Ascending aorta (tissue), 2 donors: ENCODE results near the gene KLHL25. TPM values are rescaled to one million over a fixed set of nuclear protein-coding genes. Genes with fewer than 3 reads are reported as not detected.

Experiments
- DNase-seq, 2 donors: peaks; one replicate each; pipeline ENCODE4 v3.0.0-alpha.2; 2019; ENCODE audit warnings: low spot score in 2 of 2
- H3K27ac ChIP-seq, 2 donors: fragments of 200-600 bp; sonication (generic); one replicate each; pipeline ENCODE4 v1.5.1; 2016 to 2017; ENCODE audit warnings: mild to moderate bottlenecking in 1 of 2
- H3K27me3 ChIP-seq: fragments of 200-600 bp; sonication (generic); one replicate; pipeline ENCODE4 v1.5.1; 2017
- H3K36me3 ChIP-seq, 2 donors: fragments of 200-600 bp; sonication (generic); one replicate each; pipeline ENCODE4 v1.5.1; 2016
- H3K4me1 ChIP-seq, 2 donors: fragments of 200-600 bp; sonication (generic); one replicate each; pipeline ENCODE4 v1.5.1; 2016 to 2017; ENCODE audit warnings: mild to moderate bottlenecking in 1 of 2
- H3K4me3 ChIP-seq, 2 donors: fragments of 200-600 bp; sonication (generic); one replicate each; pipeline ENCODE4 v1.5.1; 2016 to 2017; ENCODE audit warnings: mild to moderate bottlenecking in 1 of 2
- H3K9me3 ChIP-seq, 2 donors: fragments of 200-600 bp; sonication (generic); one replicate each; pipeline ENCODE4 v1.5.1; 2016
- CTCF ChIP-seq, 3 experiments: fragments of 200-600 bp in 2 of 3; fragments of 450-650 bp in 1 of 3; sonication (generic) in 2 of 3; IDR thresholded peaks; one replicate each; pipeline ENCODE4 v1.5.1; 2016 to 2019; ENCODE audit warnings: antibody characterized with exemption in 3 of 3, mild to moderate bottlenecking in 1 of 3, moderate library complexity in 1 of 3
- intact Hi-C: fragments of 100-400 bp; cut with DNase I; formaldehyde crosslinking; loops from one replicate; pipeline ENCODE4 v1.15.1; 2023
- total RNA-seq: library from RNA; depleted of rRNA; stranded (reverse); fragments of >200 nt; gene quantifications from one replicate; pipeline ENCODE4 v1.1.0, GENCODE V29; 2016

The KLHL25 gene
- total RNA-seq, result 12.6 TPM

- no peaks in the 10 kb centered on the region for H3K9me3 ChIP-seq
- H3K36me3 ChIP-seq, result no peaks in the 10 kb centered on the region
- H3K4me1 ChIP-seq, result peaks cover 0 to 11% of the 10 kb centered on the region in 2 donors
- intact Hi-C loops, result loop anchor here (2.0 to 5.0 kb wide), 2 partner anchors 32 to 64 kb away; no protein-coding TSS in a partner anchor
- H3K4me3 ChIP-seq, result peak within 1 kb of the TSS; percentile 75 to 77
- H3K27ac ChIP-seq, result peak within 1 kb of the TSS; percentile 90 to 91
- H3K27me3 ChIP-seq, result no peaks in the 10 kb centered on the region
- peak; percentile 82 to 97 for DNase-seq
- no peak for TF ChIP-seq CTCF (IDR thresholded peaks at IDR 0.05)
Observed at GRCh38 chr15:85794598-85795336, at the start of gene KLHL25. TSS of gene KLHL25 (minus strand) at chr15:85794925. CDS start at chr15:85769810, 25,115 bp downstream.

GRCh38 chr15:85840802-85841152 lies 46.1 kb upstream of the KLHL25 start:
- Histone ChIP-seq H3K9me3 (no peaks in the 10 kb centered on the region), H3K27ac (no peak overlapping the region), H3K36me3 (no peaks in the 10 kb centered on the region), H3K4me1 (peaks cover 0 to 3% of the 10 kb centered on the region in 2 donors), H3K4me3 (peak overlapping the region in 1 of 2 donors; percentile 54), H3K27me3 (no peaks in the 10 kb centered on the region)
- TF ChIP-seq CTCF (IDR thresholded peaks at IDR 0.05), result no peak
- DNase-seq, result no peak
- intact Hi-C loops, result loop anchor here (1.0 kb wide), 1 partner anchor 110 kb away; no protein-coding TSS in a partner anchor

GRCh38 chr15:85840079-85840801 lies 45.5 kb upstream of the KLHL25 start:
- no peaks in the 10 kb centered on the region for H3K9me3 ChIP-seq
- intact Hi-C loops, result loop anchor here (1.0 kb wide), 1 partner anchor 110 kb away; no protein-coding TSS in a partner anchor
- peak; percentile 36 to 89 for DNase-seq
- H3K4me1 ChIP-seq, result peaks cover 0 to 3% of the 10 kb centered on the region in 2 donors
- peak overlapping the region; percentile 23 to 54 for H3K4me3 ChIP-seq
- TF ChIP-seq CTCF (IDR thresholded peaks at IDR 0.05), result peak; percentile 86 to 96 (median 92)
- no peak overlapping the region for H3K27ac ChIP-seq
- H3K36me3 ChIP-seq, result no peaks in the 10 kb centered on the region
- no peaks in the 10 kb centered on the region for H3K27me3 ChIP-seq

GRCh38 chr15:85839643-85840042 lies 44.9 kb upstream of the KLHL25 start:
- H3K27me3 ChIP-seq, result no peaks in the 10 kb centered on the region
- H3K4me1 ChIP-seq, result peaks cover 0 to 3% of the 10 kb centered on the region in 2 donors
- DNase-seq, result no peak
- H3K36me3 ChIP-seq, result no peaks in the 10 kb centered on the region
- H3K27ac ChIP-seq, result no peak overlapping the region
- no peak overlapping the region for H3K4me3 ChIP-seq
- TF ChIP-seq CTCF (IDR thresholded peaks at IDR 0.05), result no peak
- intact Hi-C loops, result loop anchor here (1.0 to 10.0 kb wide), 2 partner anchors 109 to 355 kb away; no protein-coding TSS in a partner anchor
- no peaks in the 10 kb centered on the region for H3K9me3 ChIP-seq

GRCh38 chr15:85838655-85839054 lies 43.9 kb upstream of the KLHL25 start:
- Histone ChIP-seq H3K27ac (no peak overlapping the region), H3K27me3 (no peaks in the 10 kb centered on the region), H3K4me1 (peaks cover 0 to 3% of the 10 kb centered on the region in 2 donors), H3K9me3 (no peaks in the 10 kb centered on the region), H3K36me3 (no peaks in the 10 kb centered on the region), H3K4me3 (no peak overlapping the region)
- no peak for TF ChIP-seq CTCF (IDR thresholded peaks at IDR 0.05)
- intact Hi-C loops, result loop anchor here (10.0 kb wide), 1 partner anchor 354 kb away; no protein-coding TSS in a partner anchor
- no peak for DNase-seq
